ENCODE results near the gene PER3. TPM values are rescaled to one million over a fixed set of nuclear protein-coding genes. Genes with fewer than 3 reads are reported as not detected.

Gene PER3
- total and polyA plus RNA-seq, 4 donors, result 3.3 to 21.0 (median 6.2) TPM

- H3K4me3 ChIP-seq (ENCODE audit: low read depth in 1 of 3, low read length in 3 of 3), result no peak overlapping the region
- TF ChIP-seq SP1 (IDR thresholded peaks at IDR 0.05) (no peak), CTCF (IDR thresholded peaks at IDR 0.05; ENCODE audit: low read depth, low read length, missing input control) (no peak), HNF4A (conservative IDR thresholded peaks at IDR 0.05) (no peak), HNF4G (IDR thresholded peaks at IDR 0.05) (no peak), TAF1 (conservative IDR thresholded peaks at IDR 0.05) (no peak), FOXA2 (IDR thresholded peaks at IDR 0.05) (no peak), YY1 (IDR thresholded peaks at IDR 0.05) (no peak), GABPA (IDR thresholded peaks at IDR 0.05 in 1 of 2, conservative IDR thresholded peaks at IDR 0.05 in 1 of 2) (no peak), MAX (IDR thresholded peaks at IDR 0.05) (no peak)
- TF ChIP-seq, protein P1, sequence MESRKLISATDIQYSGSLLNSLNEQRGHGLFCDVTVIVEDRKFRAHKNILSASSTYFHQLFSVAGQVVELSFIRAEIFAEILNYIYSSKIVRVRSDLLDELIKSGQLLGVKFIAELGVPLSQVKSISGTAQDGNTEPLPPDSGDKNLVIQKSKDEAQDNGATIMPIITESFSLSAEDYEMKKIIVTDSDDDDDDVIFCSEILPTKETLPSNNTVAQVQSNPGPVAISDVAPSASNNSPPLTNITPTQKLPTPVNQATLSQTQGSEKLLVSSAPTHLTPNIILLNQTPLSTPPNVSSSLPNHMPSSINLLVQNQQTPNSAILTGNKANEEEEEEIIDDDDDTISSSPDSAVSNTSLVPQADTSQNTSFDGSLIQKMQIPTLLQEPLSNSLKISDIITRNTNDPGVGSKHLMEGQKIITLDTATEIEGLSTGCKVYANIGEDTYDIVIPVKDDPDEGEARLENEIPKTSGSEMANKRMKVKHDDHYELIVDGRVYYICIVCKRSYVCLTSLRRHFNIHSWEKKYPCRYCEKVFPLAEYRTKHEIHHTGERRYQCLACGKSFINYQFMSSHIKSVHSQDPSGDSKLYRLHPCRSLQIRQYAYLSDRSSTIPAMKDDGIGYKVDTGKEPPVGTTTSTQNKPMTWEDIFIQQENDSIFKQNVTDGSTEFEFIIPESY (IDR thresholded peaks at IDR 0.05), result no peak
- TF ChIP-seq, protein P2, sequence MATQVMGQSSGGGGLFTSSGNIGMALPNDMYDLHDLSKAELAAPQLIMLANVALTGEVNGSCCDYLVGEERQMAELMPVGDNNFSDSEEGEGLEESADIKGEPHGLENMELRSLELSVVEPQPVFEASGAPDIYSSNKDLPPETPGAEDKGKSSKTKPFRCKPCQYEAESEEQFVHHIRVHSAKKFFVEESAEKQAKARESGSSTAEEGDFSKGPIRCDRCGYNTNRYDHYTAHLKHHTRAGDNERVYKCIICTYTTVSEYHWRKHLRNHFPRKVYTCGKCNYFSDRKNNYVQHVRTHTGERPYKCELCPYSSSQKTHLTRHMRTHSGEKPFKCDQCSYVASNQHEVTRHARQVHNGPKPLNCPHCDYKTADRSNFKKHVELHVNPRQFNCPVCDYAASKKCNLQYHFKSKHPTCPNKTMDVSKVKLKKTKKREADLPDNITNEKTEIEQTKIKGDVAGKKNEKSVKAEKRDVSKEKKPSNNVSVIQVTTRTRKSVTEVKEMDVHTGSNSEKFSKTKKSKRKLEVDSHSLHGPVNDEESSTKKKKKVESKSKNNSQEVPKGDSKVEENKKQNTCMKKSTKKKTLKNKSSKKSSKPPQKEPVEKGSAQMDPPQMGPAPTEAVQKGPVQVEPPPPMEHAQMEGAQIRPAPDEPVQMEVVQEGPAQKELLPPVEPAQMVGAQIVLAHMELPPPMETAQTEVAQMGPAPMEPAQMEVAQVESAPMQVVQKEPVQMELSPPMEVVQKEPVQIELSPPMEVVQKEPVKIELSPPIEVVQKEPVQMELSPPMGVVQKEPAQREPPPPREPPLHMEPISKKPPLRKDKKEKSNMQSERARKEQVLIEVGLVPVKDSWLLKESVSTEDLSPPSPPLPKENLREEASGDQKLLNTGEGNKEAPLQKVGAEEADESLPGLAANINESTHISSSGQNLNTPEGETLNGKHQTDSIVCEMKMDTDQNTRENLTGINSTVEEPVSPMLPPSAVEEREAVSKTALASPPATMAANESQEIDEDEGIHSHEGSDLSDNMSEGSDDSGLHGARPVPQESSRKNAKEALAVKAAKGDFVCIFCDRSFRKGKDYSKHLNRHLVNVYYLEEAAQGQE (IDR thresholded peaks at IDR 0.05), result no peak
- no peak overlapping the region for H3K9ac ChIP-seq (ENCODE audit: low read depth in 1 of 2, low read length in 2 of 2)
- H3K36me3 ChIP-seq (ENCODE audit: control insufficient read depth in 4 of 4, insufficient read depth in 3 of 4, low read depth in 1 of 4, low read length in 3 of 4), result peaks cover 0 to 30% (median 23%) of the 10 kb centered on the region in 4 donors
- DNase-seq (ENCODE audit: low spot score), result no peak
- no peaks in the 10 kb centered on the region for H3K9me3 ChIP-seq (ENCODE audit: control insufficient read depth in 4 of 4, low read length in 3 of 4)
- H3K27ac ChIP-seq (ENCODE audit: low read depth in 1 of 2, low read length in 2 of 2), result no peak overlapping the region
- no peaks in the 10 kb centered on the region for H3K27me3 ChIP-seq (ENCODE audit: control insufficient read depth in 4 of 4, insufficient read depth in 4 of 4, low read length in 3 of 4)
- H3K4me1 ChIP-seq (ENCODE audit: control insufficient read depth in 4 of 4, insufficient read depth in 4 of 4, low read length in 3 of 4), result peaks cover 0 to 33% (median 20%) of the 10 kb centered on the region in 4 donors
- WGBS, result 94% methylated on average over 9 of the region's 9 CpGs
Observed at GRCh38 chr1:7780976-7781375, 3.1 kb upstream of the PER3 start.

DNA sequence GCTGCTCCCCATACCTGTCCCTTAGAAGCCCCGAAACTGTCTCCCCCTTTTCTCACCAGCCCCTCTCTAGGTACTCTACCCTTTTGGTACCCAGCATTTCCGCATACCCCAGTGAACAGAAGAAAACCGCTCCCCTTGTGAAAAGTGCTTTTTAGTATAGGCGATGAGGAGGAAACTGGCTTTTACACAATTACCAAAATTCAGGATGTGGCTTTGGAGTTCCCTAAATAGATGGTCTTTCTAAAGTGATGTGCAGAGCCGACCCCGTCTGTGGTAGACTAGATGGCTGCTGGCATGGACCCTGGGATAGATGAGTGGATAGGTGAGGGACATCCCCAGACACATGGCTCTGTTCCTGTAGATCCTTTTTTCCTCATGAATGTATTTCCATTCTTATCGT lies 2.6 kb upstream of the PER3 start:
- TF ChIP-seq HNF4G (IDR thresholded peaks at IDR 0.05) (no peak), JUND (IDR thresholded peaks at IDR 0.05) (no peak), YY1 (IDR thresholded peaks at IDR 0.05) (no peak)
- TF ChIP-seq, protein P1 (IDR thresholded peaks at IDR 0.05), result no peak
- Histone ChIP-seq H3K9me3 (ENCODE audit: control insufficient read depth in 4 of 4, low read length in 3 of 4) (no peaks in the 10 kb centered on the region), H3K4me3 (ENCODE audit: low read depth in 1 of 3, low read length in 3 of 3) (no peak overlapping the region), H3K9ac (ENCODE audit: low read depth in 1 of 2, low read length in 2 of 2) (no peak overlapping the region), H3K4me1 (ENCODE audit: control insufficient read depth in 4 of 4, insufficient read depth in 4 of 4, low read length in 3 of 4) (peaks cover 0 to 38% (median 24%) of the 10 kb centered on the region in 4 donors), H3K36me3 (ENCODE audit: control insufficient read depth in 4 of 4, insufficient read depth in 3 of 4, low read depth in 1 of 4, low read length in 3 of 4) (peaks cover 0 to 30% (median 24%) of the 10 kb centered on the region in 4 donors), H3K27ac (ENCODE audit: low read depth in 1 of 2, low read length in 2 of 2) (no peak overlapping the region), H3K27me3 (ENCODE audit: control insufficient read depth in 4 of 4, insufficient read depth in 4 of 4, low read length in 3 of 4) (no peaks in the 10 kb centered on the region)
- WGBS, result 72% methylated on average over 7 of the region's 7 CpGs
- DNase-seq (ENCODE audit: low spot score), result no peak
